Endodermal cell (in vitro differentiated cells): ENCODE results near the gene MFAP5. TPM values are rescaled to one million over a fixed set of nuclear protein-coding genes. Genes with fewer than 3 reads are reported as not detected.

Experiments used
- DNase-seq: peaks from one replicate; pipeline ENCODE4 v3.0.0-alpha.2; 2017
- H3K27ac ChIP-seq: 2 replicates; pipeline ENCODE4 v1.5.1; 2013; ENCODE audit warnings: mild to moderate bottlenecking, low read depth, low read length, moderate library complexity
- H3K27me3 ChIP-seq: 2 replicates; pipeline ENCODE4 v1.6.1; 2013; ENCODE audit warnings: mild to moderate bottlenecking, low read length, moderate library complexity; ENCODE audit not compliant: insufficient read depth, control insufficient read depth, poor library complexity, severe bottlenecking
- H3K36me3 ChIP-seq: 2 replicates; pipeline ENCODE4 v1.7.0; 2013; ENCODE audit warnings: mild to moderate bottlenecking, low read length, moderate library complexity; ENCODE audit not compliant: control insufficient read depth, insufficient read depth
- H3K4me1 ChIP-seq: one replicate; pipeline ENCODE4 v1.7.0; 2013; ENCODE audit warnings: low read length; ENCODE audit not compliant: control insufficient read depth, insufficient read depth
- H3K4me3 ChIP-seq: 2 replicates; pipeline ENCODE4 v1.5.1; 2013; ENCODE audit warnings: mild to moderate bottlenecking, low read length, moderate library complexity
- H3K9ac ChIP-seq: 2 replicates; pipeline ENCODE4 v1.6.1; 2013; ENCODE audit warnings: mild to moderate bottlenecking, low read length, moderate library complexity; ENCODE audit not compliant: poor library complexity, severe bottlenecking; ENCODE audit errors: extremely low read depth
- H3K9me3 ChIP-seq: 2 replicates; pipeline ENCODE4 v1.6.1; 2013; ENCODE audit warnings: mild to moderate bottlenecking, low read length, moderate library complexity; ENCODE audit not compliant: control insufficient read depth
- H3K27ac Mint-ChIP-seq: 2 replicates; pipeline ENCODE4 v1.8.0; 2020; ENCODE audit warnings: mixed read lengths
- H3K27me3 Mint-ChIP-seq: 2 replicates; pipeline ENCODE4 v1.8.0; 2021; ENCODE audit warnings: mild to moderate bottlenecking, mixed read lengths; ENCODE audit not compliant: insufficient read depth
- H3K36me3 Mint-ChIP-seq: 2 replicates; pipeline ENCODE4 v1.8.0; 2020; ENCODE audit warnings: low read depth, mixed read lengths
- H3K4me1 Mint-ChIP-seq: 2 replicates; pipeline ENCODE4 v1.8.0; 2020; ENCODE audit warnings: mixed read lengths
- H3K4me3 Mint-ChIP-seq: 2 replicates; pipeline ENCODE4 v1.8.0; 2020; ENCODE audit warnings: mild to moderate bottlenecking, moderate library complexity, mixed read lengths
- H3K9me3 Mint-ChIP-seq: 2 replicates; pipeline ENCODE4 v1.8.0; 2020; ENCODE audit warnings: mild to moderate bottlenecking, mixed read lengths
- CTCF ChIP-seq: fragments of 200-600 bp; sonication (generic); conservative IDR thresholded peaks from 2 replicates; pipeline ENCODE4 v1.5.0; 2021; ENCODE audit warnings: antibody characterized with exemption, mild to moderate bottlenecking
- WGBS, 2 experiments: methylation state at CpG; one replicate each; pipeline versions ENCODE4 v1.1.5 to v1.1.7; 2013; ENCODE audit warnings: missing lambda C conversion rate in 2 of 2, mixed read lengths in 1 of 2; ENCODE audit not compliant: insufficient coverage in 1 of 2, insufficient read length in 1 of 2; 5-methylcytosine and 5-hydroxymethylcytosine counted together
- total RNA-seq, 2 donors: library from RNA; stranded (reverse); fragmentation: NEBNext Ultra II Directional in 1 of 2; extraction: Animal tissue kit (Norgen Biotek cat#: 25700) in 1 of 2; gene quantifications; 2 replicates in 1 of 2; 3 replicates in 1 of 2; pipeline ENCODE4 v1.2.1, GENCODE V29; 2021

The MFAP5 gene
- total RNA-seq, 2 donors from 2014 or later: 0.44 TPM; not detected in 1

GRCh38 chr12:8689681-8690080 lies 27.1 kb upstream of the MFAP5 start:
- Mint-ChIP-seq H3K27ac (peak overlapping the region; percentile 62), H3K4me3 (no peak overlapping the region), H3K36me3 (no peaks in the 10 kb centered on the region), H3K4me1 (peaks cover 26% of the 10 kb centered on the region), H3K27me3 (no peaks in the 10 kb centered on the region), H3K9me3 (peaks cover 3% of the 10 kb centered on the region)
- 43 to 57% methylated on average over 1 to 4 of the region's 4 CpGs for WGBS, 2 experiments
- peak; percentile 79 for DNase-seq
- Histone ChIP-seq H3K36me3 (no peaks in the 10 kb centered on the region), H3K4me1 (no peaks in the 10 kb centered on the region), H3K27ac (no peak overlapping the region), H3K9me3 (no peaks in the 10 kb centered on the region), H3K9ac (no peak overlapping the region), H3K27me3 (no peaks in the 10 kb centered on the region), H3K4me3 (no peak overlapping the region)
- no peak for TF ChIP-seq CTCF

GRCh38 chr12:8687846-8688601 lies 25.4 kb upstream of the MFAP5 start:
- Histone ChIP-seq H3K4me3 (no peak overlapping the region), H3K4me1 (no peaks in the 10 kb centered on the region), H3K27me3 (no peaks in the 10 kb centered on the region), H3K36me3 (no peaks in the 10 kb centered on the region), H3K9ac (no peak overlapping the region), H3K27ac (peak overlapping the region; percentile 42), H3K9me3 (no peaks in the 10 kb centered on the region)
- no peak for TF ChIP-seq CTCF
- H3K27ac Mint-ChIP-seq: no peak overlapping the region
- no peak overlapping the region for H3K4me3 Mint-ChIP-seq
- peaks cover 24% of the 10 kb centered on the region for H3K4me1 Mint-ChIP-seq
- H3K36me3 Mint-ChIP-seq: peaks cover 2% of the 10 kb centered on the region
- no peaks in the 10 kb centered on the region for H3K27me3 Mint-ChIP-seq
- peak; percentile 82 for DNase-seq
- H3K9me3 Mint-ChIP-seq: peaks cover 3% of the 10 kb centered on the region
- WGBS, 2 experiments: 82 to 100% methylated on average over 2 of the region's 2 CpGs

- Histone ChIP-seq H3K36me3 (no peaks in the 10 kb centered on the region), H3K27me3 (no peaks in the 10 kb centered on the region), H3K9me3 (no peaks in the 10 kb centered on the region), H3K27ac (no peak overlapping the region), H3K4me3 (no peak overlapping the region), H3K9ac (no peak overlapping the region), H3K4me1 (peaks cover 10% of the 10 kb centered on the region)
- H3K36me3 Mint-ChIP-seq: peaks cover 2% of the 10 kb centered on the region
- no peak overlapping the region for H3K27ac Mint-ChIP-seq
- H3K27me3 Mint-ChIP-seq: no peaks in the 10 kb centered on the region
- peaks cover 3% of the 10 kb centered on the region for H3K9me3 Mint-ChIP-seq
- TF ChIP-seq CTCF: no peak
- H3K4me1 Mint-ChIP-seq: peaks cover 23% of the 10 kb centered on the region
- WGBS, 2 experiments: 92 to 100% methylated on average over 1 of the region's 2 CpGs
- no peak overlapping the region for H3K4me3 Mint-ChIP-seq
- DNase-seq: no peak
These were observed 22.4 kb upstream of the MFAP5 start for GRCh38 chr12:8685051-8685450.
